ENCODE results near the gene ADGRG4. TPM values are rescaled to one million over a fixed set of nuclear protein-coding genes. Genes with fewer than 3 reads are reported as not detected.

Gene ADGRG4
- total and polyA plus RNA-seq, 2 donors (not counting 1 experiment from before 2014, with no cell fraction given), result not detected

- H3K27me3 ChIP-seq (replicated peaks in 1 of 4; ENCODE audit: control extremely low read depth in 1 of 4, control insufficient read depth in 3 of 4, insufficient read depth in 4 of 4, low read length in 3 of 4), result no peaks in the 10 kb centered on the region
- intact Hi-C loops (cut with micrococcal nuclease), result no loop called here
- no peak overlapping the region for H3K27ac Mint-ChIP-seq
- ChIA-PET POLR2A (no interaction called here), CTCF (no interaction called here)
- no peaks in the 10 kb centered on the region for H3K36me3 ChIP-seq (replicated peaks in 1 of 2; ENCODE audit: control extremely low read depth in 1 of 2, control insufficient read depth in 1 of 2, extremely low read depth in 1 of 2, insufficient read depth in 2 of 2, low read length in 1 of 2)
- no peaks in the 10 kb centered on the region for H3K27me3 Mint-ChIP-seq
- H3K4me3 ChIP-seq (ENCODE audit: control extremely low read depth in 1 of 5, extremely low read depth in 1 of 5, insufficient read depth in 1 of 5, low read depth in 2 of 5, low read length in 4 of 5), result no peak overlapping the region
- no peak overlapping the region for H3K4me3 Mint-ChIP-seq
- no peak overlapping the region for H3K27ac ChIP-seq (ENCODE audit: low read length in 2 of 2)
- no peaks in the 10 kb centered on the region for H3K4me1 ChIP-seq (ENCODE audit: control insufficient read depth in 2 of 2, insufficient read depth in 2 of 2, low read length in 2 of 2)
- no peaks in the 10 kb centered on the region for H3K4me1 Mint-ChIP-seq
- no peaks in the 10 kb centered on the region for H3K9me3 ChIP-seq (ENCODE audit: control extremely low read depth in 1 of 3, control insufficient read depth in 2 of 3, insufficient read depth in 1 of 3, low read length in 2 of 3)
- H3K9me3 Mint-ChIP-seq (ENCODE audit: insufficient read depth), result no peaks in the 10 kb centered on the region
- no peak for TF ChIP-seq CTCF (IDR thresholded peaks at IDR 0.05)
- no peak for TF ChIP-seq EZH2 (IDR thresholded peaks at IDR 0.05; ENCODE audit: borderline replicate concordance, insufficient read depth, low read depth, low read length, poor library complexity, severe bottlenecking)
- no peak overlapping the region for H3K4me2 ChIP-seq (replicated peaks; ENCODE audit: low read depth, low read length, poor library complexity, severe bottlenecking)
- ATAC-seq (ENCODE audit: low read depth), result no peak
- no peak for DNase-seq
- H3K79me2 ChIP-seq (ENCODE audit: control insufficient read depth, insufficient read depth, low read length), result no peaks in the 10 kb centered on the region
- no peaks in the 10 kb centered on the region for H4K20me1 ChIP-seq (ENCODE audit: control insufficient read depth, insufficient read depth, low read length, poor library complexity, severe bottlenecking)
- no peak overlapping the region for H2AFZ ChIP-seq (ENCODE audit: insufficient read depth, low read depth, low read length, poor library complexity, severe bottlenecking)
- no peak overlapping the region for H3K9ac ChIP-seq (ENCODE audit: low read length)
Measured at GRCh38 chrX:136447968-136448367, 147.2 kb downstream of the ADGRG4 start.

GRCh38 chrX:136450050-136450830, 149.5 kb downstream of the ADGRG4 start:
- intact Hi-C loops (cut with micrococcal nuclease), result no loop called here
- Histone ChIP-seq H2AFZ (ENCODE audit: insufficient read depth, low read depth, low read length, poor library complexity, severe bottlenecking) (no peak overlapping the region), H3K9me3 (ENCODE audit: control extremely low read depth in 1 of 3, control insufficient read depth in 2 of 3, insufficient read depth in 1 of 3, low read length in 2 of 3) (no peaks in the 10 kb centered on the region), H4K20me1 (ENCODE audit: control insufficient read depth, insufficient read depth, low read length, poor library complexity, severe bottlenecking) (no peaks in the 10 kb centered on the region), H3K4me3 (ENCODE audit: control extremely low read depth in 1 of 5, extremely low read depth in 1 of 5, insufficient read depth in 1 of 5, low read depth in 2 of 5, low read length in 4 of 5) (no peak overlapping the region), H3K4me1 (ENCODE audit: control insufficient read depth in 2 of 2, insufficient read depth in 2 of 2, low read length in 2 of 2) (no peaks in the 10 kb centered on the region), H3K27ac (ENCODE audit: low read length in 2 of 2) (no peak overlapping the region), H3K4me2 (replicated peaks; ENCODE audit: low read depth, low read length, poor library complexity, severe bottlenecking) (no peak overlapping the region), H3K27me3 (replicated peaks in 1 of 4; ENCODE audit: control extremely low read depth in 1 of 4, control insufficient read depth in 3 of 4, insufficient read depth in 4 of 4, low read length in 3 of 4) (no peaks in the 10 kb centered on the region), H3K9ac (ENCODE audit: low read length) (no peak overlapping the region), H3K36me3 (replicated peaks in 1 of 2; ENCODE audit: control extremely low read depth in 1 of 2, control insufficient read depth in 1 of 2, extremely low read depth in 1 of 2, insufficient read depth in 2 of 2, low read length in 1 of 2) (no peaks in the 10 kb centered on the region), H3K79me2 (ENCODE audit: control insufficient read depth, insufficient read depth, low read length) (no peaks in the 10 kb centered on the region)
- Mint-ChIP-seq H3K4me1 (no peaks in the 10 kb centered on the region), H3K9me3 (ENCODE audit: insufficient read depth) (no peaks in the 10 kb centered on the region), H3K4me3 (no peak overlapping the region), H3K27me3 (no peaks in the 10 kb centered on the region), H3K27ac (no peak overlapping the region)
- no peak for TF ChIP-seq CTCF (IDR thresholded peaks at IDR 0.05)
- no peak for TF ChIP-seq EZH2 (IDR thresholded peaks at IDR 0.05; ENCODE audit: borderline replicate concordance, insufficient read depth, low read depth, low read length, poor library complexity, severe bottlenecking)
- 93% methylated on average over 2 of the region's 8 CpGs for WGBS (ENCODE audit: insufficient coverage)
- ATAC-seq (ENCODE audit: low read depth), result no peak
- CTCF ChIA-PET, result no interaction called here
- POLR2A ChIA-PET, result no interaction called here
- no peak for DNase-seq

Data from B cell (primary cell).